ENCODE data around the gene TNFRSF1B.

TNFRSF1B gene

DNA sequence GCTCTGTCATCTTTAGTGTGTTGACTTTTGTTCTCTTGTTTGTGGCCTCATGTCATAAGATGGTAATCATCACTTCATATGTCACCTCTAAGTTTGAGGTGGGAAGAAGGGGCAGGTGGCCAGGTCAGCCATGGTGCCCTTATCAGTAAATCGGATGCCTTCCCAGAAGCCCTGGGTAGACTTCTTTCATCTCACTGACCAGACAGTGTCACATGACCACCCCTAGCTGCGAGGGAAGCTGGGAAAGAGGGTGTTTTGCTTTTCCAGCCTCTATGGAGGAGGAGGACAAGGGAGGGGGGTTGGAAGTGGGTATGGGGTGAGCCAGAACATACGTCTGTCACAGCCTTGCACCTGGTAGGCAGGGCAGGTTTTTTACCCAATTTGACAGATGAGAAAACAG, 28.6 kb downstream of the TNFRSF1B start:
- H3K4me3 ChIP-seq (replicated peaks; ENCODE audit: low read depth, low read length): no peak overlapping the region
- TF ChIP-seq, protein P1, sequence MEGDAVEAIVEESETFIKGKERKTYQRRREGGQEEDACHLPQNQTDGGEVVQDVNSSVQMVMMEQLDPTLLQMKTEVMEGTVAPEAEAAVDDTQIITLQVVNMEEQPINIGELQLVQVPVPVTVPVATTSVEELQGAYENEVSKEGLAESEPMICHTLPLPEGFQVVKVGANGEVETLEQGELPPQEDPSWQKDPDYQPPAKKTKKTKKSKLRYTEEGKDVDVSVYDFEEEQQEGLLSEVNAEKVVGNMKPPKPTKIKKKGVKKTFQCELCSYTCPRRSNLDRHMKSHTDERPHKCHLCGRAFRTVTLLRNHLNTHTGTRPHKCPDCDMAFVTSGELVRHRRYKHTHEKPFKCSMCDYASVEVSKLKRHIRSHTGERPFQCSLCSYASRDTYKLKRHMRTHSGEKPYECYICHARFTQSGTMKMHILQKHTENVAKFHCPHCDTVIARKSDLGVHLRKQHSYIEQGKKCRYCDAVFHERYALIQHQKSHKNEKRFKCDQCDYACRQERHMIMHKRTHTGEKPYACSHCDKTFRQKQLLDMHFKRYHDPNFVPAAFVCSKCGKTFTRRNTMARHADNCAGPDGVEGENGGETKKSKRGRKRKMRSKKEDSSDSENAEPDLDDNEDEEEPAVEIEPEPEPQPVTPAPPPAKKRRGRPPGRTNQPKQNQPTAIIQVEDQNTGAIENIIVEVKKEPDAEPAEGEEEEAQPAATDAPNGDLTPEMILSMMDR (IDR thresholded peaks at IDR 0.05; ENCODE audit: low read length, missing control alignments): no peak
- no peak for DNase-seq (ENCODE audit: low read depth)

DNA sequence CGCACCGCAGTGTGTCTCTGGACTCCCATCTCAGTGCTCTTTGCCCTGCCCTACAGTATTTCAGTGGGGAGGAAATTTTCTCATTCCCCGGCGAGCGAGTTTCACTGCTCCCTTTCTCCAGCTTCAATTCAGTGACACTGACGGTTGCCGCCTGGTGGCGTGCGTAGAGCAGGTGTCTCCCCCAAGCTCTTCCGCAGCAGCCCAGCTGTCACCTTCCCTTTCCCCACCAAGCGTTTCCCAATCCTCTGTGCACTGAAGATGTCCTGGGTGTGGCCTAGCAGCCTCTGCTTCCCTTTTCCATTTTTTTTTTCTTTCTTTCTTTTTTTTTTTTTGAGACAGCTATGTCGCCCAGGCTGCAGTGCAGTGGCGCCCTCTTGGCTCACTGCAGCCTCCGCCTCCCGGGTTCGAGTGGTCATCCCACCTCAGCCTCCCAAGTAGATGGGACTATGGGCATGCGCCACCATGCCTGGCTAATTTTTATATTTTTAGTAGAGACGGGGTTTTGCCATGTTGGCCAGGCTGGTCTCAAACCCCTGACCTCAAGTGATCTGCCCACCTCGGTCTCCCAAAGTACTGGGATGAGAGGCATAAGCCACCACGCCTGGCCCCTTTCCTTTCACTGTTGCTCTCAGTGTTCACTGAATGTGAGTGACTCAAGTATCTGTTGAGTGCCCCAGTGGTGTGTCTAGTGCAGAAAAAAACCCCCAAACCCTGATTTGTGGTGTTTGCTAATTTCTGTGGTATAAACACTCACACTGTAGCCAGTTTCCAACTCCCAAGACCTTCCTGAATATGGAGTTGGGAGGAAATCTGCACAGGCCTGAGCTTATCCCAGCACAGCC, 30.1 kb downstream of the TNFRSF1B start:
- TF ChIP-seq, protein P1 (IDR thresholded peaks at IDR 0.05; ENCODE audit: low read length, missing control alignments): no peak
- no peak overlapping the region for H3K4me3 ChIP-seq (replicated peaks; ENCODE audit: low read depth, low read length)
- DNase-seq (ENCODE audit: low read depth): no peak

DNA sequence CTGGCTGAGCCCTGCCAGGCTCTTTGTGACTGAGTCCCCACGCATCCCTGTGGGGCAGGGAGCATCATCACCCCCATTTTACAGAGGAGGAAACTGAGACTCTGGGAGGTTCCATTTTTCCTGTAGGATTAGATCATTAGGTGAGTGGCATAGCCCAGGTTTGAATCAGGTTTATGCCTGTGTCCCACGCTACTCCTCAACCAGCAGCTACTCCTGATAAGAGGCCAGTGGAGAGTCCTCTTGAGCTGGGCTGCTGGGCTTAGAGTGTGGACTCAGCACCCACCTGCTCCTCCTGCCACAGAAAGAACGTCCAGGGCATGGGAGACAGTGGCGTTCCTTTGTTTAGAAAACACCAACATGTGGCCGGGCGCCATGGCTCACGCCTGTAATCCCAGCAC, 30.7 kb downstream of the TNFRSF1B start:
- TF ChIP-seq, protein P1 (IDR thresholded peaks at IDR 0.05; ENCODE audit: low read length, missing control alignments): no peak
- H3K4me3 ChIP-seq (replicated peaks; ENCODE audit: low read depth, low read length): no peak overlapping the region

DNA sequence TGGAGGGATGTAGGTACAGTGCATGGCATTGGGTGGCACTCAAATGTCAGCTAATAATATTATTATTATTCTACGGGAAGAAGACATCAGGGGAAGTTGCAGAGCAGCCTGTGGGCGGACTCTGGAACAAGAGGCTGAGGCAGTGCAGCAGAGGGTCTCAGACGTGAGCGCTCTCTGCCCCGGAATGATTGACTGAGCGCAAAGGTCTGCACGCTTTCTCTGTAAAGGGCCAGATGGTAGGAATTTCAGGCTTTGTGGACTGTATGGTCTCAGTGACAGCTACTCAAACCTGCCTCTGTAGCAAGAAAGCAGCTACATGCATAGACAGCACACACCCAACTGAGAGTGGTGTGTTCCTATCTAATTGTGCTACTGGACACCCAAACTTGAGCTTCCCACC, 33.4 kb downstream of the TNFRSF1B start:
- DNase-seq (ENCODE audit: low read depth): no peak
- TF ChIP-seq, protein P1 (IDR thresholded peaks at IDR 0.05; ENCODE audit: low read length, missing control alignments): no peak
- H3K4me3 ChIP-seq (replicated peaks; ENCODE audit: low read depth, low read length): no peak overlapping the region

More for the DNA sequence above, 30.7 kb downstream of the TNFRSF1B start:
- no peak for DNase-seq (ENCODE audit: low read depth)

DNA sequence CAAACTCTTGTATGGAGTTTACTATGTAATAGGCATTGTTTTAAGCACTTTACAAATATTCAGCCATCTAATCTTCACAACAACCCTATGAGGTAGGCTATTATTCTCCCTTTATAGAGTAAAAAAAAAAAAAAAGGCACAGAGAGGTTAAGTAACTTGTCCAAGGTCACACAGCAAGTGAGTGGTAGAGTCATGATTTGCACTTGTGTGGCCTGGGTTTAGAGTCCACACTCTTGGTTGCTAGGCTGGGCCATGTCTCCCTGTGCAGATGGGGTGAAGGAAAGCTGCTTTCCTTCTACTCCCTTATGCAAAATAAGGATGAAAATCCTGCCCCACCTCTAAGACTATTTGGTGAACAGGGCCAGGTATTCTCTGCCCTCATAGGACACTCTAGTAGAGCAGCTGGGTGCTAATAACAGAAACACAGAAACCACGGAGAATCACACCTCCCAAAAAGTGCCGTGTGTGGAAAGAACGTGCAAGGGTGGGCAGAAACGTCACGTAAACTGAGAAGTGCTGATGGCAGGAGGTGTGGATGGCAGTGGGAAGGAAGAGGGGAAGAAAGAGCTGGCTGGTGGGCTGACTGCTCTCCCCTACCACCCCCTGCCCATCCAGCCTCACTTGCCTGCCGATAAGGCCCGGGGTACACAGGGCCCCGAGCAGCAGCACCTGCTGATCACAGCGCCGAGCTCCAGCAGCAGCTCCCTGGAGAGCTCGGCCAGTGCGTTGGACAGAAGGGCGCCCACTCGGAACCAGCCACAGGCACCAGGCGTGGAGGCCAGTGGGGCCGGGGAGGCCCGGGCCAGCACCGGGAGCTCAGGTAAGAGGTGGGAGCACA, 34.8 kb downstream of the TNFRSF1B start:
- TF ChIP-seq, protein P1 (IDR thresholded peaks at IDR 0.05; ENCODE audit: low read length, missing control alignments): no peak
- no peak overlapping the region for H3K4me3 ChIP-seq (replicated peaks; ENCODE audit: low read depth, low read length)
- DNase-seq (ENCODE audit: low read depth): no peak

DNA sequence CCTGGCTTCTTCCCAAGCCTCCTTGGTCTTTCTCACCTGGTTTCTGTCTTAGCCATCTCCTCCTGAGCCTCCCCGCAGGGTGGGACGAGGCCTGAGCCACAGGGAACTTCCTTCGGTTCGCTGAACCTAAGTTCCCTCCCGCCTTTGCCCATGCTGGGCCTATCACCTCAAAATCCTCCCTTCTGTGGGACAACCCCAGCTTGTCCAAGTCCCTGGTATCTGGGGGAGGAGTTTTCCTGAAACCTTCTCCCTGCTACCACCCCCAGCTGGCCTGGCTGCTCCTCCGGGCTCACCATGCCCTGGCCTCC, 35.4 kb downstream of the TNFRSF1B start:
- no peak overlapping the region for H3K4me3 ChIP-seq (replicated peaks; ENCODE audit: low read depth, low read length)
- DNase-seq (ENCODE audit: low read depth): no peak
- TF ChIP-seq, protein P1 (IDR thresholded peaks at IDR 0.05; ENCODE audit: low read length, missing control alignments): no peak
